Choroid plexus epithelial cell (primary cell): Measurements from ENCODE around the gene RBM48.

ENCODE experiments used
- DNase-seq: peaks from one replicate; pipeline ENCODE4 v3.0.0-alpha.2; 2010; ENCODE audit warnings: low read depth
- H3K4me3 ChIP-seq: 2 replicates; pipeline ENCODE4 v1.5.1; 2011; ENCODE audit warnings: low read depth, mild to moderate bottlenecking, control low read depth, low read length, moderate library complexity
- TF ChIP-seq, protein P1 (sequence below): conservative IDR thresholded peaks from 2 replicates; pipeline ENCODE4 v1.5.1; 2011; ENCODE audit warnings: low read depth, mild to moderate bottlenecking, control low read depth, inconsistent platforms, low read length, moderate library complexity

Gene RBM48

DNA sequence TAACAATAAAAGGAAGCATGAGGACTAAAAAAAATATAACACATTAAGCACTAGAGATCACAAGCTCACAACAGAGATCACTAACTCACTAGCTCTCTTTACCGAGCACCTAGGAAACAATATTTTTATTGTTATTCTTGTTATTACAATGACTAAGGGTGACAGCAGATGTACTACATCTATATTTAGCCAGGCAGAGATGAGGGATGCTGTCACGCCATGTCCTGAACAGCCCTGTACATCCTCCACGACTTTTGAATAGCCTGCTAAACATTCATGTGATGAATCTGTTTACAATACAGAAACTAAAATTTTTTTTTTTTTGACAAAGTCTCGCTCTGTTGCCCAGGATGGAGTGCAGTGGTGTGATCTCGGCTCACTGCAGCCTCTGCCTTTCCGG is 38.9 kb downstream of the RBM48 start:
- no peak overlapping the region for H3K4me3 ChIP-seq
- peak; percentile 12 for DNase-seq
- TF ChIP-seq, protein P1, sequence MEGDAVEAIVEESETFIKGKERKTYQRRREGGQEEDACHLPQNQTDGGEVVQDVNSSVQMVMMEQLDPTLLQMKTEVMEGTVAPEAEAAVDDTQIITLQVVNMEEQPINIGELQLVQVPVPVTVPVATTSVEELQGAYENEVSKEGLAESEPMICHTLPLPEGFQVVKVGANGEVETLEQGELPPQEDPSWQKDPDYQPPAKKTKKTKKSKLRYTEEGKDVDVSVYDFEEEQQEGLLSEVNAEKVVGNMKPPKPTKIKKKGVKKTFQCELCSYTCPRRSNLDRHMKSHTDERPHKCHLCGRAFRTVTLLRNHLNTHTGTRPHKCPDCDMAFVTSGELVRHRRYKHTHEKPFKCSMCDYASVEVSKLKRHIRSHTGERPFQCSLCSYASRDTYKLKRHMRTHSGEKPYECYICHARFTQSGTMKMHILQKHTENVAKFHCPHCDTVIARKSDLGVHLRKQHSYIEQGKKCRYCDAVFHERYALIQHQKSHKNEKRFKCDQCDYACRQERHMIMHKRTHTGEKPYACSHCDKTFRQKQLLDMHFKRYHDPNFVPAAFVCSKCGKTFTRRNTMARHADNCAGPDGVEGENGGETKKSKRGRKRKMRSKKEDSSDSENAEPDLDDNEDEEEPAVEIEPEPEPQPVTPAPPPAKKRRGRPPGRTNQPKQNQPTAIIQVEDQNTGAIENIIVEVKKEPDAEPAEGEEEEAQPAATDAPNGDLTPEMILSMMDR = no peak

DNA sequence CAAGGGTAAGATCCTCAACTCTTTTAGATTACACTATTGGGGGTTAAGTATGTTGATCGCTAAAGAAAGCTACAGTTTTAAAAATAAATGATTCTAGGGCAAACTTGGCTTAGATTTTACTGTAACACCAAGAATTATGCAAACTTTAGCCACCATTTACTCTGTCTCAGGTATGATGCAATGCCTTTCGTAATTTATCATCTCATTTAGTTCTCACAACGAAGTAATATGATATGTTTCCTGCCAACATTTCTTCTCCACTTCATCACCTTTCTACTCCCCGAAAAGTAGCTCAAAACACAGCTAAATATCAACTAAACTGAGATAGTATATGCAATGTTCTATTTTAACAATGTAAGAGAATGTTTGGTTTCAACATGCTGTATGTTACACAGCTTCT is 40.5 kb downstream of the RBM48 start:
- TF ChIP-seq, protein P1 = no peak
- H3K4me3 ChIP-seq = no peak overlapping the region

DNA sequence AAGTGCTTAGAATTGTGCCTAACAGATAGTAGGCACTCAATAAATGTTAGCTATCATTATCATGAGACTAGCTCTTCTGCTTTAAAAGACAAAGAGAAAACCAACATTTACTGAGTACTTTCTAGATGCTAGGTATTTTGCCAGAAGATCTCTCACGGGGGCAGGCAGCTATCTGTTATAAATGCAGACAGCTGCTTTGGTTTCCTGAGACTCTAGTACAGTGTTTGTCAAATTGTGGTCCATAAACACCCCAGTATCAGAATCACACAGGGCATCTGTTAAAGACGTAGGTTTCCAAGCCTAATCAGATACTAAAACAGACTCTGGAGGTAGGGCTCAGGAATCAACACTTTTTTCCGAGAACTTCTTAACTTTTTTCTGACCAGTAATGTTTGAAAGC is 47.7 kb downstream of the RBM48 start:
- no peak overlapping the region for H3K4me3 ChIP-seq
- TF ChIP-seq, protein P1 = no peak
- DNase-seq = no peak

More for the DNA sequence above, 40.5 kb downstream of the RBM48 start:
- peak; percentile 10 for DNase-seq

DNA sequence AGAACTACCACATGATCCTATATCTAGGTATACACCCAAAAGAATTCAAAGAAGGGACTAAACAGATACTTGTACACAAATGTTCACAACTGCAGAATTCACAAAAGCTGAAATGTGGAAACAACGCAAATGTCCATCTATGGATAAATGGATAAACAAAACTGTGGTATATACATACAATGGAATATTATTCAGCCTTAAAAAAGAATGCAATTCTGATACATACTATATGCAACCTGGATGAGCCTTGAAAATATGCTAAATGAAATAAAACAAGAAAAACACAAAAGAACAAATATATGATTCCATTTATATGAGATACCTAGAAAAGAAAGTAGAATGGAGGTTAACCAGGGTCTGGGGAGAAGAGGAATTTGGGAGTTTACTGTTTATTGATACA is 54.4 kb downstream of the RBM48 start:
- DNase-seq = no peak
- TF ChIP-seq, protein P1 = no peak
- H3K4me3 ChIP-seq = no peak overlapping the region

DNA sequence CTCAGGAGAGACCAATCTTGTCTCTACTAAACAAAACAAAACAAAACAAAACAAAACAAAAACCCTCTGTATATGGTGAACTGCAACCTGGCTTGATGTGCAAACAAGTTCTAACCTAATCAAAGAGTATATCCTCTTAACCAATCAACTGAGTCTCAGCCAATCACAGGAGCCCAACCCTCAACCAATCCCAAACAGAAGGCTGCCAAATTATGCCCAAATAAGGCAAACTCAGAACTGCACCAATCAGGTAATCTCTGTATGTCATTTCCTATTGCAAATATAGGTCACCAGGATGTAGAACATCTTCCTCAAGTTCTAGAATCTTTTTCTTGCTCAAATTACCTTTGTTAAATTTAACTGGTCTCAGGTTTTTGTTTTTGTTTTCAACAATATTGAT is 56.4 kb downstream of the RBM48 start:
- DNase-seq = peak; percentile 39
- TF ChIP-seq, protein P1 = no peak
- H3K4me3 ChIP-seq = no peak overlapping the region

DNA sequence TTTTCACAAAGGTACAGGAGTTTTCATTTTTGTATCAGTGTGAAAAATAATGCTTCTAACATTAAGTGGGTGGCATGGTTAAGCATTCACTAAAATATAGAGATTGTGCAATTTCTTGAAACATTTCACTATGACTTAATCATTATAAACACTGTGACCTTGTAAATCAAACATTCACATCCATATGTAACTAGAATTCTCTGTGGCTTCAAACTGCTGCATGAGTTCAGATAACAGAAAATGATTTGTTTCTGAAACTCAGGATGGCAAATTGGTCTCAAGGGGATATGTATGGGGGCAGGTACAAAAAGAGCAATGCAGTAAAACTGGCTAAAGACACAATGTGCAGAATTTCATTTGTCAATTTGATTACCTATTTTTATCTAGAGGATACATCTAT is 57.8 kb downstream of the RBM48 start:
- DNase-seq = peak; percentile 60
- H3K4me3 ChIP-seq = no peak overlapping the region
- TF ChIP-seq, protein P1 = no peak

DNA sequence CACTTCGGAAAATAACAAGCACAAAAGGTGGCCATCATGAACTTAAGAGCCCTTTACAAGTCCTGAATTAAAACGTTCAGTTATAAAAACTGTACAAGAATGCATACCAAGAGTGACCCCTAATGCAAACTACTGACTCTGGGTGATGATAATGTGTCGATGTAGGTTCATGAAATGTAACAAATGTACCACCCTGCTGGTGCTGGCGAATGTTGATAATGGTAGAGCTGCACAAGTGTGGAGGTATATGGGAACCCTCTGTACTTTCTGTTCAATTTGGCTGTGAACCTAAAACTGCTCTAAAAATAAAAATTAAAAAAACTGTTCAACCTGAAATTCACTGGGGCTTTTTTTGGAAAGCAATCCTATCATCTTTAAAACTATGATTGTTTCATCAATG is 58.2 kb downstream of the RBM48 start:
- no peak for DNase-seq
- TF ChIP-seq, protein P1 = no peak
- H3K4me3 ChIP-seq = no peak overlapping the region
